Prostate gland (tissue), 2 donors: ENCODE results near the gene CDH24. TPM values are rescaled to one million over a fixed set of nuclear protein-coding genes. Genes with fewer than 3 reads are reported as not detected.

Experiments used
- DNase-seq: peaks from one replicate; pipeline ENCODE4 v3.0.0-alpha.2; 2019; ENCODE audit warnings: low spot score
- H3K27ac ChIP-seq, 2 donors: fragments of 200-600 bp; sonication (generic); 2 replicates each; pipeline ENCODE4 v1.5.1; 2017 to 2019
- H3K27me3 ChIP-seq: fragments of 200-600 bp; sonication (generic); replicated peaks from 2 replicates; pipeline ENCODE4 v1.5.1; 2019; ENCODE audit not compliant: insufficient read depth
- H3K36me3 ChIP-seq, 2 donors: fragments of 200-600 bp; sonication (generic); 1 replicate in 1 of 2; 2 replicates in 1 of 2; pipeline versions ENCODE4 v1.5.1 to v1.8.1; 2017 to 2019
- H3K4me1 ChIP-seq: fragments of 200-600 bp; sonication (generic); replicated peaks from 2 replicates; pipeline ENCODE4 v1.5.1; 2019
- H3K4me3 ChIP-seq, 2 donors: fragments of 200-600 bp; sonication (generic); 2 replicates each; pipeline ENCODE4 v1.5.1; 2017 to 2019
- H3K9me3 ChIP-seq: fragments of 200-600 bp; sonication (generic); 2 replicates; pipeline ENCODE4 v1.5.1; 2017
- POLR2A ChIP-seq: fragments of 450-650 bp; IDR thresholded peaks from one replicate; pipeline ENCODE4 v1.6.1; 2016; ENCODE audit warnings: antibody characterized with exemption, mild to moderate bottlenecking
- POLR2AphosphoS5 ChIP-seq: sonication (generic); formaldehyde crosslinking; IDR thresholded peaks from one replicate; pipeline ENCODE4 v1.6.1; 2017; ENCODE audit warnings: antibody characterized with exemption
- WGBS: methylation state at CpG from one replicate; pipeline ENCODE4 v1.1.5; 2018; 5-methylcytosine and 5-hydroxymethylcytosine counted together
- intact Hi-C: fragments of 100-400 bp; cut with DNase I; formaldehyde crosslinking; loops from one replicate; pipeline ENCODE4 v1.14.2; 2022
- total RNA-seq, 2 donors: library from RNA; depleted of rRNA; stranded (reverse); fragments of >200 nt; gene quantifications; one replicate each; pipeline ENCODE4 v1.1.0, GENCODE V29; 2016
- TF ChIP-seq, protein P1 (sequence below), 4 experiments: fragments of 200-600 bp in 2 of 4; fragments of 450-650 bp in 2 of 4; sonication (generic) in 2 of 4; IDR thresholded peaks; 1 replicate in 3 of 4; 2 replicates in 1 of 4; pipeline ENCODE4 v1.5.1; 2016 to 2019; ENCODE audit warnings: antibody characterized with exemption in 4 of 4, mild to moderate bottlenecking in 2 of 4, moderate library complexity in 2 of 4

CDH24 gene, protein sequence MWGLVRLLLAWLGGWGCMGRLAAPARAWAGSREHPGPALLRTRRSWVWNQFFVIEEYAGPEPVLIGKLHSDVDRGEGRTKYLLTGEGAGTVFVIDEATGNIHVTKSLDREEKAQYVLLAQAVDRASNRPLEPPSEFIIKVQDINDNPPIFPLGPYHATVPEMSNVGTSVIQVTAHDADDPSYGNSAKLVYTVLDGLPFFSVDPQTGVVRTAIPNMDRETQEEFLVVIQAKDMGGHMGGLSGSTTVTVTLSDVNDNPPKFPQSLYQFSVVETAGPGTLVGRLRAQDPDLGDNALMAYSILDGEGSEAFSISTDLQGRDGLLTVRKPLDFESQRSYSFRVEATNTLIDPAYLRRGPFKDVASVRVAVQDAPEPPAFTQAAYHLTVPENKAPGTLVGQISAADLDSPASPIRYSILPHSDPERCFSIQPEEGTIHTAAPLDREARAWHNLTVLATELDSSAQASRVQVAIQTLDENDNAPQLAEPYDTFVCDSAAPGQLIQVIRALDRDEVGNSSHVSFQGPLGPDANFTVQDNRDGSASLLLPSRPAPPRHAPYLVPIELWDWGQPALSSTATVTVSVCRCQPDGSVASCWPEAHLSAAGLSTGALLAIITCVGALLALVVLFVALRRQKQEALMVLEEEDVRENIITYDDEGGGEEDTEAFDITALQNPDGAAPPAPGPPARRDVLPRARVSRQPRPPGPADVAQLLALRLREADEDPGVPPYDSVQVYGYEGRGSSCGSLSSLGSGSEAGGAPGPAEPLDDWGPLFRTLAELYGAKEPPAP
- 1 to 10 TPM; 4.0 to 7.2 TPM for total RNA-seq

DNA sequence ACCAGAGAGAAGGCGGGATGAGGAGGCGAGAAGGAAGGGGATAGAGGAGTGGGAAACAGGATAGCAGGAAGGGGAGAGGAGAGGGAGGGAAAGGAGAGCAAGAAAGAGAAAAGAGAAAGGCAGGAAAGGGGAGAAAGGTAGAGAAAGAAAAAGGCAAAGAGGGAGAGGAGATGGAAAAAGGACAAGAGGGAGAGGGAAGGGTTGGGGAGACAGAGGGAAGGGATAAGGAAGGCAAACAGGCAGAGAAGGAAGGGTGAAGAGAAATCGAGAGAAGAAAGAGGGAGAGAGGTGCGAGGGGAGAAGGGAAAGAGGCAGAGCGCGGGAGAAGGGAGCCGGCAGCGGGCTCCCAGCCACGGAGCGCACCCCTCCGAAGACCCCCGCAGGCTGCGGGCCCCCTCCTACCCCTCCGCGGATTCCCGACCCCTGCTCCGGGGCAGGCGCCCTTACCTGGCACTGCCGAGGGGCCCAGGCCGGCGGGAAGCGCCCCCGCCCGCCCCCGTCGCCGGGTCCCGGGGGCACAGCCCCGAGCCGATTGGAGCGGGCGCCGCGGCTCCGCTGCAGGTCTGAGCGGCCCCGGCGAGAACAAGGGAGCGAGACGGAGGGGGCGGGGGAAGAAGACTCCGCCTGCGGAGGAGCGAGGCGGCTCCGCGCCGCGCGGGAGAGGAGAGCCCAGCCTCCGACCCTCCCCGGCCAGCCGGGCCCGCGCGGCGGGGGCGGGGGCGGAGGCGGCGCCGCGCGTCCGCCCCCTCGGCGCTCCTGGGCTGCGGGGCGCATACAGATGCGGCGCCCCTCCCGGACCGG lies at the start of gene CDH24:
CDH24 (minus strand) TSS at position 565 of the 801 bp plus-strand sequence. CDS start 1,787 bp downstream, outside the sequence.
- intact Hi-C loops, result loop anchor here (2.0 kb wide), 1 partner anchor 70 kb away; no protein-coding TSS in a partner anchor
- no peaks in the 10 kb centered on the region for H3K9me3 ChIP-seq
- H3K36me3 ChIP-seq, result peaks cover under 1 to 12% of the 10 kb centered on the region in 2 donors
- H3K27me3 ChIP-seq, result no peaks in the 10 kb centered on the region
- no peaks in the 10 kb centered on the region for H3K4me1 ChIP-seq
- DNase-seq, result peak; percentile 70
- 2% methylated on average over 47 of the region's 73 CpGs for WGBS
- peak within 1 kb of the TSS; percentile 82 to 83 for H3K27ac ChIP-seq
- peak within 1 kb of the TSS; percentile 63 to 73 for H3K4me3 ChIP-seq
- TF ChIP-seq POLR2A, result peak; percentile 66
- TF ChIP-seq POLR2AphosphoS5, result no peak

DNA sequence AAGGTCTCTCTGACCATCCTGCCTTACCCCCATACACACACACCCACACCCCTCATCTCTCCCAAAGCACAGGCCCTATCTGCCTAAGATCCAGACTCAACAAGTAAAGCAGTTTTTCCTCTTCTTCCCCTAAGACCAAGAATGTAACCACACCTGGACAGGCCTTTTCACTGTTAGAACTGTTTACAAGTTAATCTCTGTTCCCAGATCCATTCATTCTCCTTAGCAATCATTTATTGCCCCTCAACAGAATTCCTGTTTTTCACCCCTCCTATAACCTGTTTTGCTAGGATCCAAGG lies 49.4 kb upstream of the CDH24 start:
- Histone ChIP-seq H3K36me3 (no peaks in the 10 kb centered on the region), H3K9me3 (no peaks in the 10 kb centered on the region), H3K27me3 (no peaks in the 10 kb centered on the region), H3K4me1 (no peaks in the 10 kb centered on the region), H3K27ac (no peak overlapping the region), H3K4me3 (no peak overlapping the region)
- no peak for DNase-seq
- intact Hi-C loops, result no loop called here
- TF ChIP-seq, protein P1, sequence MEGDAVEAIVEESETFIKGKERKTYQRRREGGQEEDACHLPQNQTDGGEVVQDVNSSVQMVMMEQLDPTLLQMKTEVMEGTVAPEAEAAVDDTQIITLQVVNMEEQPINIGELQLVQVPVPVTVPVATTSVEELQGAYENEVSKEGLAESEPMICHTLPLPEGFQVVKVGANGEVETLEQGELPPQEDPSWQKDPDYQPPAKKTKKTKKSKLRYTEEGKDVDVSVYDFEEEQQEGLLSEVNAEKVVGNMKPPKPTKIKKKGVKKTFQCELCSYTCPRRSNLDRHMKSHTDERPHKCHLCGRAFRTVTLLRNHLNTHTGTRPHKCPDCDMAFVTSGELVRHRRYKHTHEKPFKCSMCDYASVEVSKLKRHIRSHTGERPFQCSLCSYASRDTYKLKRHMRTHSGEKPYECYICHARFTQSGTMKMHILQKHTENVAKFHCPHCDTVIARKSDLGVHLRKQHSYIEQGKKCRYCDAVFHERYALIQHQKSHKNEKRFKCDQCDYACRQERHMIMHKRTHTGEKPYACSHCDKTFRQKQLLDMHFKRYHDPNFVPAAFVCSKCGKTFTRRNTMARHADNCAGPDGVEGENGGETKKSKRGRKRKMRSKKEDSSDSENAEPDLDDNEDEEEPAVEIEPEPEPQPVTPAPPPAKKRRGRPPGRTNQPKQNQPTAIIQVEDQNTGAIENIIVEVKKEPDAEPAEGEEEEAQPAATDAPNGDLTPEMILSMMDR (IDR thresholded peaks at IDR 0.05), result no peak
- no peak for TF ChIP-seq POLR2A
- TF ChIP-seq POLR2AphosphoS5, result no peak

DNA sequence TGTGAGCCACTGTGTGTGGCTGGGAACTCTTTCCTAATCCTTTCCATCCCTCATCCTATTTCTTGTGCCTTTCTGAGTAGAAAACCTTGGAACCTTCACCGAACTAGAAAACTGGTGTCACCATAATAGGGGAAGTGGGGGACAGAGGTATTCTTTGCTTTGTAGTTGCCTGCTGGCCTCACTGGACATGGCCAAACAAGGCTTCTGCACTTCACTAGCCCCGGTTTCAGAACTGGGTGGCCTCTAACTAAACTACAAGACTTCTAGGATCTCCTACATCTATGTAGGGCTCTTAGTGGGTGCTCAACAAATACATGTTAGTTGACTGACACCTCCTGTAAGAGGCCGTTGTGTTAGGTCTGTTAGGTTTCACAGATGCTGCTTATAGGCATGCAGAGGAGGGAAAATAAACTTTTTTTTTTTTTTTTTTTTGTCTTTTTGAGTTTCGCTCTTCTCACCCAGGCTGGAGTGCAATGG lies 48.1 kb upstream of the CDH24 start:
- Histone ChIP-seq H3K27me3 (no peaks in the 10 kb centered on the region), H3K36me3 (no peaks in the 10 kb centered on the region), H3K27ac (no peak overlapping the region), H3K4me1 (no peaks in the 10 kb centered on the region), H3K9me3 (no peaks in the 10 kb centered on the region), H3K4me3 (no peak overlapping the region)
- intact Hi-C loops, result no loop called here
- TF ChIP-seq POLR2AphosphoS5 (no peak), POLR2A (no peak)
- TF ChIP-seq, protein P1 (IDR thresholded peaks at IDR 0.05), result no peak
- DNase-seq, result no peak
- WGBS, result 97% methylated on average over 4 of the region's 4 CpGs

DNA sequence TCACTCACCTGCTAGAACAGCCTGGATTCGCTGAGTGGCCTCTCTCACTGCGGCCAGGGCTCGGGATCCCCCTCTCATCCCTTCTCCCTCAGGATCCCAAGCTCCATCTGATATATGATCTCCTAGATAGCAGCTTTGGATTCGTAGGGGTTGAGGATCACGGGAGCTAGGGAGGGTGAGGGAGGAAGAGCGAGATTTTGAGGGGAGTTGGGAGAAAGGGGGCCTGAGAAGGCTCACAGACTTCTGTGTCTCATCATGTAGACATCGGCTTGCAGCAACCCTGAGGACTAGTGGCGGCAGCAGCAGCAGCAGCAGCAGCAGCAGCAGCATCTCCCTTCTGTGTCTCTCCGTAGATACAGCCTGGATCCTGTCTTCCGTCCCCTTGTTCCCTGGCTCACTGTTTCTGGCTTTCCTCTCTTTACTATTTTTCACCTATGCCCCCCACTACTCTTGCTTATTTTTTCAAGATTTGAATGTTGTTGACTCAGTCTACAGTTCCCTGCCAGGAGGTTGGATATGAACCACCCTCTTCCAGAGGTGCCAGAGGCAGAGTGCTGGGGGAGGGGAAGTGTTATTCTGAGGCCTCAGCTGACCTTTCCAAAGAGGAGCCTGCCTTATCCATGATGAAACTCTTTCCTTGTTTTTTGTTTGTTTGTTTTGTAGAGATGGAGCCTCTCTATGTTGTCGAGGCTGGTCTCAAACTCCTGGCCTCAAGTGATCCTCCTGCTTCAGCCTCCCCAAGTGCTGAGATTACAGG lies 47.4 kb upstream of the CDH24 start, which contains the start of gene CIROP:
CIROP (minus strand) TSS at position 399 of the 757 bp plus-strand sequence; CDS start at position 330, 69 bp downstream.
- Histone ChIP-seq H3K27ac (no peak within 1 kb of the TSS), H3K4me3 (no peak within 1 kb of the TSS), H3K36me3 (no peaks in the 10 kb centered on the region), H3K9me3 (no peaks in the 10 kb centered on the region), H3K27me3 (no peaks in the 10 kb centered on the region), H3K4me1 (no peaks in the 10 kb centered on the region)
- intact Hi-C loops, result no loop called here
- WGBS, result 59% methylated on average over 11 of the region's 11 CpGs
- DNase-seq, result no peak
- TF ChIP-seq POLR2AphosphoS5, result no peak
- TF ChIP-seq, protein P1 (IDR thresholded peaks at IDR 0.05), result no peak
- no peak for TF ChIP-seq POLR2A
